PFSK-1 (cell line): ENCODE results near the gene OR1I1.

ENCODE experiments used
- FOXP2 ChIP-seq: optimal IDR thresholded peaks from 2 replicates; pipeline ENCODE3; 2011; ENCODE audit warnings: borderline replicate concordance, control low read depth, inconsistent platforms; ENCODE audit not compliant: insufficient read depth; ENCODE audit errors: extremely low read length, extremely low read depth
- POLR2AphosphoS5 ChIP-seq: IDR thresholded peaks from 2 replicates; pipeline ENCODE4 v1.6.1; 2012; ENCODE audit warnings: low read depth, mild to moderate bottlenecking, control low read depth, low read length, moderate library complexity
- REST ChIP-seq, 2 experiments: IDR thresholded peaks; 2 replicates each; pipeline versions ENCODE4 v1.6.1 to v1.8.0; 2011 to 2012; ENCODE audit warnings: low read depth in 2 of 2, low read length in 2 of 2, control low read depth in 1 of 2, inconsistent platforms in 1 of 2, mild to moderate bottlenecking in 1 of 2, moderate library complexity in 1 of 2; ENCODE audit not compliant: insufficient read depth in 1 of 2
- SIN3A ChIP-seq: IDR thresholded peaks from 2 replicates; pipeline ENCODE4 v1.6.1; 2012; ENCODE audit warnings: mild to moderate bottlenecking, low read length, moderate library complexity, borderline replicate concordance; ENCODE audit not compliant: insufficient read depth
- TAF1 ChIP-seq: IDR thresholded peaks from 2 replicates; pipeline ENCODE4 v1.6.1; 2012; ENCODE audit warnings: low read length, control low read depth, borderline replicate concordance; ENCODE audit not compliant: insufficient read depth

Gene OR1I1

GRCh38 chr19:15042826-15043225 lies 39.2 kb upstream of the OR1I1 start:
- TF ChIP-seq SIN3A (no peak), TAF1 (no peak), POLR2AphosphoS5 (no peak), FOXP2 (no peak), REST (IDR thresholded peaks at IDR 0.05; ENCODE audit: insufficient read depth in 1 of 2, low read depth in 2 of 2, low read length in 2 of 2) (no peak)

GRCh38 chr19:15045506-15045905 lies 36.5 kb upstream of the OR1I1 start:
- no peak for TF ChIP-seq POLR2AphosphoS5

DNA sequence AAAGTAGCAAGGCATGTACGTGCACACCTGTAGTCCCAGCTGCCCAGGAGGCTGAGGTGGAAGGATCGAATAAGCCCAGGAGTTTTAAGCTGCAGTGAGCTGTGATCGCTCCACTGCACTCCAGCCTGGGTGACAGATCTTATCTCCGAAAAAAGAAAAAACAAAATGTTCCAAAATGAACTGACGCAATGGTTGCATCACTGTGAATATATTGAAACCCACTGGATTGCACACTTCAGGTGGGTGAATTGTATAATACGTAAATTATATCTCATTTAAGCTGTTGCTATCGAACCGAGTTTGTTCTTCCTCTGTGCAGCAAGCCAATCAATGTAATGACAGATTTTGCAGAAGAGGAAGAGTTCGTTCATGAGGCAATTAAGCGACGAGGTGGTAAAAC lies 34.3 kb upstream of the OR1I1 start:
- TF ChIP-seq TAF1 (no peak), FOXP2 (no peak), POLR2AphosphoS5 (no peak), REST (IDR thresholded peaks at IDR 0.05; ENCODE audit: insufficient read depth in 1 of 2, low read depth in 2 of 2, low read length in 2 of 2) (no peak), SIN3A (no peak)

DNA sequence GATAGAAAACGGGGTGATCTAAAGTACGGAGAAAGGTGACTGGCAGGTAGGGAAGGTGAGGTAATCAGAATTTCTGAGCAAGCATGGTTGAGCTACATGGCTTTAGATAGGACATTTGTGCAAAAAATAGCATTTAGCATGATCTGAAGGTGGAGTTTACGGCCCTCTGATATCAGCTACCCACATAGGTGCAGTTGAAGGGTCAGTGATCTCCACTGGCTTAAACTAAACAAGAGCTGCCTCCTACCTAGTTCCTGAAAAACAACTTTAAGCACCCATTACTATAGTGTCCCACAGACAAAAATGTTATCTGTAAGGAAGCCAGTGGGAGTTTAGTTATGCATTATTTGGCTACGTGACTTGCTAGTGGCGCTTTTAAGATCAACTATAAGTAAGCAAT lies 33.9 kb upstream of the OR1I1 start:
- TF ChIP-seq POLR2AphosphoS5 (no peak), FOXP2 (no peak), REST (IDR thresholded peaks at IDR 0.05; ENCODE audit: insufficient read depth in 1 of 2, low read depth in 2 of 2, low read length in 2 of 2) (no peak), TAF1 (no peak)

DNA sequence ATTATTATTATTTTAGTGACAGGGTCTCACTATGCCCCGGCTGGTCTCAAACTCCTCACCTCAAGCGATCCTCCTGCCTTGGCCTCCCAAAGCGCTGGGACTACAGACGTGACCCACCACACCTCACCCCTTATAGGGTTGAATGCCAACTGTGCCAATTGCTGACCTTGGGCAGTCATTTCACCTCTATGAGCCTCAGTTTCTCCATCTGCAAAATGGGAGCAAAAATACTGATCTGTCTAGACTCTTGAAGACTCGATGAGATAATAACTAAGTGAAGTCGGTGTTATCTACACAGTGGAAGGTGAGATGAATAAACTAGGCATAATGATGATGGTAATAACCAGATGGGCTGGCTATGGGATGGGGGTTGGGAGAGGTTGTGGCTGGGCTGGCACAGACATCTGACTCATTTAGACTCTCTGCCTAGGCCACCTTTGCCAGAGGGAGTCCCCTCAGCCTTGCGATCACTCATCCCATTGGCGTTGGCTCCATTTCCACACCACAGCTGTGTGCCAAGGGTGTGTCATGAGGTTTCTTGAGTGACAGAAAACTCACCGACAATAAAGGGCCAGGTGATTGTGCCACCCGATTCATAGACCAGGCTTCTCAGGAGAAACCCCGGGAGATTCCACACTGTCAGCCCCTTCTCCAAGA lies 33.0 kb upstream of the OR1I1 start, which contains the start of gene CASP14:
CASP14 (plus strand) TSS at position 596 of the 657 bp plus-strand sequence. CDS start 2,772 bp downstream, outside the sequence.
- TF ChIP-seq SIN3A (no peak), FOXP2 (no peak), REST (IDR thresholded peaks at IDR 0.05; ENCODE audit: insufficient read depth in 1 of 2, low read depth in 2 of 2, low read length in 2 of 2) (no peak), TAF1 (no peak), POLR2AphosphoS5 (no peak)
